Stimulated activated CD4-positive, alpha-beta T cell treated with anti-CD3 and anti-CD28 coated beads, Interleukin-12 subunit alpha, Interleukin-12 subunit beta, amount 100 ng/mL, for 4 hours (primary cell): ENCODE measurements around the gene PBX2.
"Not testable (repeated sequence)": the region's sequence is repeated elsewhere in the genome, so short reads cannot be mapped to it uniquely, and the experiment has no call there.

Source experiments
- DNase-seq: peaks from one replicate; pipeline ENCODE4 v3.0.0-alpha.2; 2020

Gene PBX2

GRCh38 chr6:32148289-32149091 is 41.5 kb downstream of the PBX2 start:
- DNase-seq: peak; percentile 60

- no peak for DNase-seq
These were observed 42.4 kb downstream of the PBX2 start for GRCh38 chr6:32147401-32148132.

- no peak for DNase-seq
These were observed 43.3 kb downstream of the PBX2 start for GRCh38 chr6:32146687-32147086.

GRCh38 chr6:32146287-32146686 is 43.7 kb downstream of the PBX2 start:
- DNase-seq: no peak

GRCh38 chr6:32144238-32144637 is 45.8 kb downstream of the PBX2 start:
- not testable (repeated sequence) for DNase-seq

GRCh38 chr6:32140420-32141046 is 49.5 kb downstream of the PBX2 start:
- no peak for DNase-seq

- no peak for DNase-seq
These were observed 50.4 kb downstream of the PBX2 start for GRCh38 chr6:32139590-32139989.

- DNase-seq: no peak
These were observed 52.5 kb downstream of the PBX2 start for GRCh38 chr6:32137454-32137853.
